ENCODE results near the gene PLCL1. TPM values are rescaled to one million over a fixed set of nuclear protein-coding genes. Genes with fewer than 3 reads are reported as not detected.

Gene PLCL1
- total and polyA plus RNA-seq, 7 donors, result 4.3 to 25.4 (median 12.6) TPM

DNA sequence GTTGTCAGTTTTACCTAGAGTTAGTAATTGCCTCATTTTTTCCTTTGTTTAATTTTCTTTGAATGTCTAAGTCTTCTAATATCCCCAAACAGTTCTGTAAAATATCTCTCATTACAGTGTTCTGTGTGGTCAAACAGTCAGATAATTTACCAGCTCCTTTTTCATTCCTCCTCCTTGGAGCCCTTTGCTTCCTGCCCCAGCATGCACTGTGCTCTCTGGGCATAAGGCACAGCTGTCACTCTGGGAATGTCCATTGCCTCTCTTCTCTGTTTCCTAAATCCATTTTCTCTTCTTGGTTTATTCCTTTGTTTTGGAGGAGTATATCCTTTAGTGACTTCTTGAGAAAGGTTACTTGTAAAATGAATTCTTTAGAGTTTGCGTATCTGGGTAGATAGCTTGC is 139.3 kb downstream of the PLCL1 start:
- DNase-seq (no peak), ATAC-seq (peak; percentile 43 to 69 (median 66))
- no peaks in the 10 kb centered on the region for H3K36me3 ChIP-seq (ENCODE audit: insufficient read depth in 1 of 2, low read depth in 1 of 2)
- peaks cover 28% of the 10 kb centered on the region for H3K4me1 ChIP-seq
- TF ChIP-seq, protein P1, sequence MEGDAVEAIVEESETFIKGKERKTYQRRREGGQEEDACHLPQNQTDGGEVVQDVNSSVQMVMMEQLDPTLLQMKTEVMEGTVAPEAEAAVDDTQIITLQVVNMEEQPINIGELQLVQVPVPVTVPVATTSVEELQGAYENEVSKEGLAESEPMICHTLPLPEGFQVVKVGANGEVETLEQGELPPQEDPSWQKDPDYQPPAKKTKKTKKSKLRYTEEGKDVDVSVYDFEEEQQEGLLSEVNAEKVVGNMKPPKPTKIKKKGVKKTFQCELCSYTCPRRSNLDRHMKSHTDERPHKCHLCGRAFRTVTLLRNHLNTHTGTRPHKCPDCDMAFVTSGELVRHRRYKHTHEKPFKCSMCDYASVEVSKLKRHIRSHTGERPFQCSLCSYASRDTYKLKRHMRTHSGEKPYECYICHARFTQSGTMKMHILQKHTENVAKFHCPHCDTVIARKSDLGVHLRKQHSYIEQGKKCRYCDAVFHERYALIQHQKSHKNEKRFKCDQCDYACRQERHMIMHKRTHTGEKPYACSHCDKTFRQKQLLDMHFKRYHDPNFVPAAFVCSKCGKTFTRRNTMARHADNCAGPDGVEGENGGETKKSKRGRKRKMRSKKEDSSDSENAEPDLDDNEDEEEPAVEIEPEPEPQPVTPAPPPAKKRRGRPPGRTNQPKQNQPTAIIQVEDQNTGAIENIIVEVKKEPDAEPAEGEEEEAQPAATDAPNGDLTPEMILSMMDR (IDR thresholded peaks at IDR 0.05), result no peak
- WGBS, 3 donors, result 97 to 100% (median 98%) methylated on average over 1 of the region's 1 CpG
- no peaks in the 10 kb centered on the region for H3K27me3 ChIP-seq (ENCODE audit: insufficient read depth in 3 of 3, low read length in 2 of 3)
- H3K27ac ChIP-seq, result peak overlapping the region; percentile 10
- intact Hi-C loops (cut with DNase I), result no loop called here
- H3K4me3 ChIP-seq, result no peak overlapping the region
- H3K9me3 ChIP-seq, result no peaks in the 10 kb centered on the region

DNA sequence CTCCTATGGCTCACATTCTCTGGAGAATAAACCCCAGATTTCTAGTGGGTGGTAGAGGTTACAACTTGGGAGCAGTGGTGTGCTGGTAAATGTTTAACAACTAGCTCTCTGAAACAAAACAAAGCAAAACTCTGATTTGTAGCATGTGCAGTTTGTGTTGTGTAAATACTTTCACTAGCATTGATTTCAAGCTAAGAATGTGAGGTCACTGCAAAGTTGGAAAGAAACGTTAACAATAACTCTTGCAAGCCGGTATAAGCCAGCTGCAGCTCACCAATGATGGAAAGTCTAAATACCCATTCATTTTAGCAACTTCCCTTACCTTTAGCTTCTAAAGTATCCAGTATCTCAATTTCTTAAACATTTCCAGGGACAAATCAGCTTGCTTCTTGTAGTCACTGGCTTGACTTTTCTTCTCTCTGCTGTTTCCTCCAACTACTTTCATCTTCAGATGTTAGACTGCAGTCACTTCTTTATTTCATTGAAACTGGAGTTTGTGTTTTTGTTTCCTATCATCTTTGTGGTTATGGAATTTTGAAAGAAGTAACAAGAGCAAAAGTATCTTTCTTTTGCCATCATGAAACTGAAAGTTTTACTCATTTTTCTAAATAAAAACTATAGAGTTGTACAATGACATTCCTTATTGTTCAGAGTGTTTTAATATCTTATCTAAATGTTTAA is 140.2 kb downstream of the PLCL1 start:
- no peak overlapping the region for H3K4me3 ChIP-seq
- TF ChIP-seq, protein P1 (IDR thresholded peaks at IDR 0.05), result no peak
- ATAC-seq (no peak), DNase-seq (no peak)
- peaks cover 28% of the 10 kb centered on the region for H3K4me1 ChIP-seq
- no peak overlapping the region for H3K27ac ChIP-seq
- no peaks in the 10 kb centered on the region for H3K36me3 ChIP-seq (ENCODE audit: insufficient read depth in 1 of 2, low read depth in 1 of 2)
- intact Hi-C loops (cut with DNase I), result no loop called here
- 15 to 27% (median 25%) methylated on average over 2 of the region's 2 CpGs for WGBS, 3 donors
- H3K9me3 ChIP-seq, result no peaks in the 10 kb centered on the region
- H3K27me3 ChIP-seq (ENCODE audit: insufficient read depth in 3 of 3, low read length in 2 of 3), result no peaks in the 10 kb centered on the region

- DNase-seq (no peak), ATAC-seq (peak in 3 of 4 donors; percentile 40 to 74 (median 41))
- no peaks in the 10 kb centered on the region for H3K9me3 ChIP-seq
- H3K27ac ChIP-seq, result no peak overlapping the region
- 23 to 48% (median 35%) methylated on average over 2 of the region's 2 CpGs for WGBS, 3 donors
- no peak overlapping the region for H3K4me3 ChIP-seq
- H3K4me1 ChIP-seq, result peaks cover 45% of the 10 kb centered on the region
- TF ChIP-seq, protein P1 (IDR thresholded peaks at IDR 0.05), result no peak
- no peaks in the 10 kb centered on the region for H3K36me3 ChIP-seq (ENCODE audit: insufficient read depth in 1 of 2, low read depth in 1 of 2)
- no peaks in the 10 kb centered on the region for H3K27me3 ChIP-seq (ENCODE audit: insufficient read depth in 3 of 3, low read length in 2 of 3)
- intact Hi-C loops (cut with DNase I), result no loop called here
Measured at GRCh38 chr2:197946562-197946961, 142.2 kb downstream of the PLCL1 start.

GRCh38 chr2:197947219-197947757 is 142.9 kb downstream of the PLCL1 start:
- 79 to 89% (median 86%) methylated on average over 3 of the region's 3 CpGs for WGBS, 3 donors
- Histone ChIP-seq H3K27me3 (ENCODE audit: insufficient read depth in 3 of 3, low read length in 2 of 3) (no peaks in the 10 kb centered on the region), H3K36me3 (ENCODE audit: insufficient read depth in 1 of 2, low read depth in 1 of 2) (no peaks in the 10 kb centered on the region), H3K4me1 (peaks cover 48% of the 10 kb centered on the region), H3K9me3 (no peaks in the 10 kb centered on the region), H3K27ac (no peak overlapping the region), H3K4me3 (no peak overlapping the region)
- intact Hi-C loops (cut with DNase I), result no loop called here
- no peak for DNase-seq
- TF ChIP-seq, protein P1 (IDR thresholded peaks at IDR 0.05), result no peak
- ATAC-seq, result no peak

- TF ChIP-seq, protein P1 (IDR thresholded peaks at IDR 0.05), result no peak
- no peak for ATAC-seq
- DNase-seq, result no peak
- H3K27me3 ChIP-seq (ENCODE audit: insufficient read depth in 3 of 3, low read length in 2 of 3), result no peaks in the 10 kb centered on the region
- intact Hi-C loops (cut with DNase I), result no loop called here
- H3K4me3 ChIP-seq, result no peak overlapping the region
- H3K27ac ChIP-seq, result no peak overlapping the region
- H3K9me3 ChIP-seq, result no peaks in the 10 kb centered on the region
- no peaks in the 10 kb centered on the region for H3K36me3 ChIP-seq (ENCODE audit: insufficient read depth in 1 of 2, low read depth in 1 of 2)
- H3K4me1 ChIP-seq, result peaks cover 44% of the 10 kb centered on the region
Measured at GRCh38 chr2:197949224-197949623, 144.8 kb downstream of the PLCL1 start.
